ENCODE data around the gene OCRL.
"Not testable (repeated sequence)": the region's sequence is repeated elsewhere in the genome, so short reads cannot be mapped to it uniquely, and the experiment has no call there.

The OCRL gene

DNA sequence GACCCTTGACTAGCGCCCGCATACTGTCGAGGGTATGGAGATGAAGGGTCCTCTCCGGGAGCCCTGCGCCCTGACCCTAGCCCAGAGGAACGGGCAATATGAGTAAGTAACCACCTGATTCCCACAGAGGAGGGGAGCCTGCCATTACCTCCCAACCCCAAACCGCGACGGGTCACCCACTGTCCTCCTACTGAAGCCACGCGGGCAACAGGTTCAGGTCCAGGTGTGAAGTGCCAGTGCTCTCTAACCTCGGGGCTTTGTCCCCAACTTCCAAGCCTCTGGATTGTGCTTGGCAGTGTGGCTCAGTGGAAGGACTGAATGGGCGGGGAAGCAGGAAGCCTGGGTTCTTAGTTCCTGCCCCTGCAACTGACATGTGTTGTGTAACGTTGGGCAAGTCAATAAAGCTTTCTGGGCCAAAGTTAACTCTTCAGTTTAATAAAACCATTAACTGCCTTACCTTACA is 694 bp downstream of the OCRL start:
- DNase-seq, result no peak

GRCh38 chrX:129544780-129545179 is 4.7 kb downstream of the OCRL start:
- no peak for DNase-seq

GRCh38 chrX:129545408-129545807 is 5.3 kb downstream of the OCRL start:
- no peak for DNase-seq

DNA sequence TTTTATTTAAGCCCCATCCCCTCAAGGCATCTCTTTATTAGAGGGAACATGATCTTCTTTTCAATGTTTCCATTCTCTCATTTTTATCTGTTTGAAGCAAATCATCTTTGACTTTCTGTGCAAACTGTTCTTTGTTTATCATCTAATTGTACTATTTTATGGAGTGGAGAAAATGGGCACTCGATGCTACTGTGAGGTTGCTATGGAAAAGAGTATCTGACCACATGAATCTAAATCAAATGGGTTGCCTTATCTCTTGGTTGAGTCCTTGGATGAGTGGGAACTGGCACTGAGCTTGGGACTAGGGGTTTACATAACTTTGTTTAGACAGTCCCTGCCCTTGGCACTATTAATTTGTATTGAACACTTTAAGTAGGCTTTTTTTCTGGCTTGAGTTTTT is 9.1 kb downstream of the OCRL start:
- DNase-seq, result no peak

DNA sequence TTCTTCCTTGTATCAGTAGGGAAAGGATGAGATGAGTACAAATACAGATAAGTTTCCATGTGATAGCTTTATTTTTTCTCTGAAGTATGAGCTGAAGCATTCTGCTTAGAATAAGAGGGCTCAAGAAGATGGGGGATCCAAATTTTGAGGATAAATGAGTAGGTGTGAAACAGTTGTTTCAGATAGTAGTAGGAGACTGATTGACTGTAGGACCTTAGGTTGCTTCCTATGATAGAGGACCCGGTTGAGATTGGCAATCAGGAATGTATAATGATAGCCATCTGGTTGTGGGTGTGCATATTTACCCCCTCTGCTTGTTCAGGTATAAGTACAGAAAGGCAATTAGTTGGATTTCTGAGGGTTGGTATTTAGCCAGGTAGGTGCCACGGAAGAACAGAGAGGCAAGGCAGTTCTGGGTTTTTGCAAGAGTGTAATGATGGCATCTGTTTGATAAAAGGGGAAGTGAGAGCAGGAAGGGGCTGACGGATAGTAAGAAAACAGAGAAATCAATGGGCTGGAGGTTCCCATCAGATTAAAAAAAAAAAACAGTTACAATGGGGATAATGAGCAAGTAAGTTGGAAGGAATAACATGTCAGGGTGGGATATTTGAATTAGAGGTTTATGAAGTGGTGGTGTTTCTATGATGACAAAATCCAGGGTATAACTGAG is 13.7 kb downstream of the OCRL start:
- no peak for DNase-seq

DNA sequence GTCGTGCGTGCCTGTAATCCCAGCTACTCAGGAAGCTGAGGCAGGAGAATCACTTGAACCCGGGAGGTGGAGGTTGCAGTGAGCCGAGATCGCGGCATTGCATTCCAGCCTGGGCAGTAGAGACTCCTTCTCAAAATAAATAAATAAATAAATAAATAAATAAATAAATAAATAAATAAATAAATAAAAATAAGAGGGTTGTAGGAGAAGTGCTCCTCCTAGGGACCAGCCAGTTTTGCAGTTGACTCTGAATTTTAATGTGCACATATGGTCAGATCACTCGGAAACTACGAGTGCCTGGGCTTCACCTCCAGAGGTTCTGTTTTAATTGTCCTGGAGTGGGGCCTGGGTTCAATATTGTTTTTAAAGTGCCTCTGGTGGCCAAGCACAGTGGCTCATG is 14.8 kb downstream of the OCRL start:
- not testable (repeated sequence) for DNase-seq

- DNase-seq, result no peak
These were observed 16.8 kb downstream of the OCRL start for GRCh38 chrX:129556806-129557315.

GRCh38 chrX:129557844-129558480 is 17.9 kb downstream of the OCRL start:
- no peak for DNase-seq

DNA sequence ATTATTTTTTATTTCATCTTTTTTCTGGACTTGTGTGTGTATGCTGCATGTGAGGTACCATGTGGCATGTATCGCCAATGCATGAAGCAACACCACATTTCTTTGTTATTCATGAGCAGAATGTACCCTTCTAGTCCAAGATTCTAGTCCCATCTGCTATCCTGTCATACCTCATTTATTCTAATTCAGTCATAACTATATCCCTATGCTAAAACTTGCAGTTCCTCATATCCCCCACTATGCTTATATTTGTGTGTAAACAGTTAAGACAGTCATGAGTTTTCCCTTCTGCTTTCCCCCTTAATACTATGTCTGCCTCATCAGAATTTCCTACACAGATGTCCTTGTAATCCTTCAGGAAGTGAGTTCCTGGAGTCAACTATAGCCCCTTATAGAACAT is 19.7 kb downstream of the OCRL start:
- no peak for DNase-seq

DNA sequence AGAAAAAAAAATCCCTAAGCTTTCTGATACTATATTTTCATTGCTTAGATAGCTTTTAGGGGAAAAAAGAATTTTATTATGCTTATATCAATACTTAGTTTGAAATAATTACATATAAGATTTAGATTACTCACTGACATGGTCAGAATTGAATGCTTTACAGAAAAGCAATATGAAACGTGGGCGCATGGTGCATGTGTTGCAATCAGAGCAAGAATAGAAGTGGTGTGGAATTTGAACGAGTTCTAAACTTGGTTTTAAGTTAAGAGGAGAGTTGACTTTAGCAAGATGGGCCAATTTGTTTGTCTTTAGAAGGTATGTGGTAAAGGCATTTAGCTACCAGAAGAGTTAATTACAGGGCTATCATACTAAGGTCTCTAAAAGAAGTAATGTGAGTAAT is 21.4 kb downstream of the OCRL start:
- DNase-seq, result no peak

DNA sequence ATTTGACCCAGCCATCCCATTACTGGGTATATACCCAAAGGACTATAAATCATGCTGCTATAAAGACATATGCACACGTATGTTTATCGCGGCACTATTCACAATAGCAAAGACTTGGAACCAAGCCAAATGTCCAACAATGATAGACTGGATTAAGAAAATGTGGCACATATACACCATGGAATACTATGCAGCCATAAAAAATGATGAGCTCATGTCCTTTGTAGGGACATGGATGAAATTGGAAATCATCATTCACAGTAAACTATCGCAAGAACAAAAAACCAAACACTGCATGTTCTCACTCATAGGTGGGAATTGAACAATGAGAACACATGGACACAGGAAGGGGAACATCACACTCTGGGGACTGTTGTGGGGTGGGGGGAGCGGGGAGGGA is 24.3 kb downstream of the OCRL start:
- DNase-seq, result not testable (repeated sequence)

DNA sequence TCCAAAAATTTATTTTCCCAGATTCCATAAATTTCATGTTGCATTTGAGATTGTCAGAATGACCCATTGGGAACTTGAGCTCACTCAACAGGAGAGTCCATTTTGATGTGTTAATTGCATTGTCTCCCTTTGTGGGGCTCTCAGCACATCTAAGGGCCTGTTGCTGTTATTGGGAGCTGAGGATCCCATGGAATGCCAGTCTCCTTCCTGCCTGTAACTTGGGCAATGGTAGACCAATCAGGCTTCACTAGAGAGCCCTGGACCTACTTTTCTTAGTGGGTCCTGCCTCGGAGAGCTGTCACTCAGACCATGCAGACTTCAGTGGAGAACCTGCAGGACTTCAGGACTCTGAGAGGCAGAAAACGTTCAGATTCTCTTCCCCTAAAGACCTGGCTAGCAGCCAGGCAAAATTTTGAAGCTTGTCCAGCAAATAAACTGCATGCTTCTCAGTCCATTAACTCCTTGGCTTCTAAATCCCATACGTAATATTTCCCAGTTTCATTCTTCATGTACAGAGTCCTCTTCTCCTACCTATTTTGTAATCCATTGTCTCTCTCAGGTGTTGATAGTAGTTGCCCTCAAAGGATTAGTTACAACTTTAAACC is 25.1 kb downstream of the OCRL start:
- no peak for DNase-seq

GRCh38 chrX:129566073-129566472 is 26.0 kb downstream of the OCRL start:
- no peak for DNase-seq

DNA sequence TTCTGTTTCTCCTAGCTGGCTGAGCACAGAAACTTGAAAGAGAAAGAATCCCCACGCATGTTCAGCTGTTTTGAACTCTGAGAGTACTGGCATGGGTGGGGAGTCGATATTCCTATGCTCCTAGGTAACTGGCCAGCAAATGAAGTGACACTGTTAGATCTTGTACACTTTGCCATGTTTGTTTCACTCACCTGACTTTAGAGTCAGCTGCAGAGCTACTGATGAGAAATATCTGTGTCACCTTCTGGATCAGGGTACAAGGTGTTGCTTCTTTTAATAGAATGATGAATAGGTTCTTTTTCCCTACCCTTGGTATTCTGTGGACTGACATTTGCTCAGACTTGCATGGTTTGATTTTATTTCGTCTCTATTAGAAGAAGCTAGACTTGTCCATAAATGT is 28.3 kb downstream of the OCRL start:
- DNase-seq, result no peak

DNA sequence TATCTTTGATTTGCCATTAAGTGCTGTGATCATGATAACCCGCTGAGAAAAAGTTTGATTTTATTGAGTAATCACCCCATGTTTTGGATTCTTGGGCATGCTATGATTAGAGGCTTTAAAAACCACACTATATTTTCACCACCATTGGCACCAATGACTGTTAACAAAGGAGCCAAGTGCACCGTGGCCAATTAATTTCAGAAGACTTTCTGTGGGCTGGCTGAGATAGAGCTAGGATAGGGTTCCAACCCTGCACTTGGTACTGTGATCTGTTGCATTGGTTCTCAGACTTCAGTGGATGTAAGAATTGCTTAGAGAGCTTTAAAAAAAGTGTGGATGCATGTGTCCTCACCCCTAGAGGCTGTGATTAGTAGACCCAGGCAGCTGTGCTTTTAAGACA is 32.4 kb downstream of the OCRL start:
- DNase-seq, result no peak

- not testable (repeated sequence) for DNase-seq
These were observed 33.6 kb downstream of the OCRL start for GRCh38 chrX:129573652-129574051.

DNA sequence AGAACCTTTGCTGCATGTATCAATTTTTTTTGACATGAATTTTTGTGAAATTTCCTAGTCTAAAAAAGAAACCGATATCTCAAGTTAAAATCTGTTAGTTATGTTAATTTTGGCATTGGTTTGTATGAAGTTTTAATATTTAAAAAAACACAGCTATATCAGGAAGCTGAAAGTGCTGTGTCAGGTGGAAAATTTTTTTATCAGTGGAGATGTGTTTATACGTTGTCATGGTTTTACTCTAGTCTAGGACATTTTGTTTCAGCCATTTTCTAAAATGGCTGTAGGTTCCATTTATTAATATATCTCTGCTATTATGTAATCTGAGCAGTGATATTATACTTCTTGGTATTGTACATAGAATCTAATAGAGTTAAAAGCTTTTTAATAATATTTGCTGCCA is 34.2 kb downstream of the OCRL start:
- no peak for DNase-seq

- no peak for DNase-seq
These were observed 36.5 kb downstream of the OCRL start for GRCh38 chrX:129576539-129576938.

GRCh38 chrX:129577473-129577872 is 37.4 kb downstream of the OCRL start:
- no peak for DNase-seq

DNA sequence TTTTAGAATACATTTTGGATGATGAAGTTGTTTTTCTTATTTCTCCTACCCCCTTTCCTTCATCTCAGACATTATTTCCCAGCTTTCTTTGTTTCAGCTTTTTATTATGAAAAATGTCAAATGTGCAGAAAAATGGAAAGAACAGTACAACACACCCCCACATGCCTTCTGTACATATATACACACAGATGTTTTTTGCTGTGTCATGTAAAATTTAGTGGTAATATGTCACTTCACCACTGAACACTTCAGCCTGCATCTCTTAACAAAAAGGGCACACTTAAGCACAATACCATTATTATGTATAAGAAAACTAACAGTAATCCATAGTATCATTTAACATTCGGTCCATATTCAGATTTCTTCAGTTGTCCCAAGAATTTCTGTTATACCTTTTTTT is 37.8 kb downstream of the OCRL start:
- DNase-seq, result no peak

GRCh38 chrX:129581904-129582303 is 41.8 kb downstream of the OCRL start:
- no peak for DNase-seq

DNA sequence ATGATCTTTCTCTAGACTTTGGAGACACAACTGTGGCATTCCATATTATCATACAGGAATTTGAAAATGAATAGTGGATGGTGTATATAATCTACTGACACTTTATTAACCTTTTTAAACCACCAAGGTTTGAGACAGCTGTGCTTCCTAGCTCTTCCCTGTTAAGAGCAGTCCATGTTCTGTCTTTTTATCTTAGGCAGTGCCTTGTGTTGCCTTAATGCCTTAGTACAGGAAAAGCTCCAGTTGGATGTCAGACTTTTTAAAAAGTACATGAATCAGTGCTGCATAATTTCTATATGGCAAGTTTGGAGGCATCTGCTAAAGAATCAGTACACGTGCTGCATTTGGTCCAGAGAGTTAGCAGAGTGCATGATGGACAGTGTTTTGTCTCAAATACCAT is 45.1 kb downstream of the OCRL start:
- DNase-seq, result no peak

GRCh38 chrX:129585691-129586090 is 45.6 kb downstream of the OCRL start:
- DNase-seq, result no peak

DNA sequence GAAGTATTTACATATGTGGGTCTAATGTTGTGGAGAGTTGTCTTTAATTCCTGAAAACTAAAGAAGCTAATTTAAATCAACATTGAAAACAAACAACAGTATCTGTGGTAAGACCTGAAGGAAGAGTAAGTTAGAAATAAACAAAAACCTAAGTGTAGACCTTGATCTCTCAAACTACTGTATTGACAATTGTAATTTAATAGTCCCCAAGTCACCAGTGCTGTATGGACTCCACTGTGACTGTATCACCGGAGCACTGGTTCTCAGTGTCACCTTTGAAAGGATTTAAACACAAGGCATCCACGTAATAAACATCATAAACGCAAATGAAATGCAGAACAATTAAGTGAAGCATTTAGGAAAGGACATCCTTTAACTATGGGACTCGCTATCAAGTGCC is 46.4 kb downstream of the OCRL start:
- DNase-seq, result no peak

All from NCI-H2029 treated with DMSO at 0.1 percent for 48 hours (cell line).